OCI-LY7 (cell line): ENCODE results near the gene CYB561. TPM values are rescaled to one million over a fixed set of nuclear protein-coding genes. Genes with fewer than 3 reads are reported as not detected.
A peak's percentile ranks its signal among the peaks of the same experiment; 100 is the strongest.

Source experiments
- BruUV-seq: library from RNA; stranded (reverse); fragments of 400-500 nt; replicated peaks from 2 replicates; lab custom pipeline; 2021; lab: Mats Ljungman, UMichigan
- CTCF ChIA-PET: fragments of 300-600 bp; sonication (Branson Sonifier 250); formaldehyde crosslinking; loops from one replicate; lab custom pipeline; 2022; ENCODE audit warnings: antibody characterized with exemption; ENCODE audit not compliant: unreplicated experiment; lab: Charles Lee
- POLR2A ChIA-PET: fragments of 300-600 bp; sonication (Branson Sonifier 250); formaldehyde crosslinking; loops from one replicate; lab custom pipeline; 2022; ENCODE audit warnings: antibody characterized with exemption; lab: Charles Lee
- DNase-seq: peaks from one replicate; pipeline ENCODE4 v3.0.0-alpha.2; 2015; ENCODE audit warnings: low spot score
- H2AFZ ChIP-seq: fragments of 200-600 bp; sonication (generic), shearing (Covaris generic); 2 replicates; pipeline ENCODE4 v1.6.1; 2014; ENCODE audit warnings: mild to moderate bottlenecking, antibody characterized with exemption, low read length, moderate library complexity
- H3K27ac ChIP-seq: fragments of 200-600 bp; sonication (generic); 2 replicates; pipeline ENCODE4 v1.5.1; 2014; ENCODE audit warnings: mixed run types, low read depth, mild to moderate bottlenecking, moderate library complexity, low read length, inconsistent platforms; ENCODE audit not compliant: poor library complexity, severe bottlenecking
- H3K36me3 ChIP-seq: fragments of 200-600 bp; sonication (generic); 2 replicates; pipeline ENCODE4 v1.6.1; 2014; ENCODE audit warnings: mild to moderate bottlenecking, antibody characterized with exemption, low read length, moderate library complexity, mixed read lengths; ENCODE audit not compliant: insufficient read depth
- H3K4me1 ChIP-seq: fragments of 200-600 bp; sonication (generic); 2 replicates; pipeline ENCODE4 v1.5.1; 2014; ENCODE audit warnings: mild to moderate bottlenecking, low read length; ENCODE audit not compliant: insufficient read depth, poor library complexity, severe bottlenecking
- H3K4me2 ChIP-seq: fragments of 200-600 bp; sonication (generic); 2 replicates; pipeline ENCODE4 v1.6.1; 2014; ENCODE audit warnings: mild to moderate bottlenecking, low read length
- H3K4me3 ChIP-seq: fragments of 200-600 bp; sonication (generic); 2 replicates; pipeline ENCODE4 v1.5.1; 2014; ENCODE audit warnings: mild to moderate bottlenecking, low read depth, low read length; ENCODE audit not compliant: poor library complexity, severe bottlenecking
- H3K79me2 ChIP-seq: fragments of 200-600 bp; sonication (generic); 2 replicates; pipeline ENCODE4 v1.6.1; 2016; ENCODE audit warnings: low read depth, mild to moderate bottlenecking, low read length, moderate library complexity, mixed read lengths; ENCODE audit not compliant: insufficient read depth
- H3K9me2 ChIP-seq: fragments of 200-600 bp; sonication (generic); 2 replicates; pipeline ENCODE4 v1.6.1; 2016; ENCODE audit warnings: mild to moderate bottlenecking, low read length, mixed read lengths; ENCODE audit not compliant: insufficient read depth
- H3K9me3 ChIP-seq: fragments of 200-600 bp; sonication (generic); 2 replicates; pipeline ENCODE4 v1.6.1; 2014; ENCODE audit warnings: mild to moderate bottlenecking, mixed run types, low read length, mixed read lengths
- H4K20me1 ChIP-seq: fragments of 200-600 bp; sonication (generic); 2 replicates; pipeline ENCODE4 v1.6.1; 2014; ENCODE audit warnings: mild to moderate bottlenecking, antibody characterized with exemption, low read length, moderate library complexity, mixed read lengths; ENCODE audit not compliant: insufficient read depth
- CTCF ChIP-seq: fragments of 200-600 bp; sonication (generic); conservative IDR thresholded peaks from 2 replicates; pipeline ENCODE4 v1.5.1; 2014; ENCODE audit warnings: mild to moderate bottlenecking, antibody characterized with exemption, low read length, moderate library complexity, mixed read lengths
- EZH2phosphoT487 ChIP-seq: fragments of 200-600 bp; sonication (generic); IDR thresholded peaks from 2 replicates; pipeline ENCODE4 v1.6.1; 2018; ENCODE audit warnings: low read depth, borderline replicate concordance, mild to moderate bottlenecking, mixed run types, antibody characterized with exemption, low read length, moderate library complexity, mixed read lengths
- intact Hi-C: fragments of 100-400 bp; cut with micrococcal nuclease; formaldehyde crosslinking; loops from one replicate; pipeline ENCODE4 v1.10.0; 2022; ENCODE audit not compliant: unreplicated experiment
- total RNA-seq, 2 experiments: library from RNA; depleted of rRNA in 1 of 2; stranded (reverse); fragments of >200 nt in 1 of 2; shearing (Covaris generic) in 1 of 2; gene quantifications; 2 replicates each; pipeline ENCODE4 v1.2.3, GENCODE V29; 2014 to 2022

The CYB561 gene
- total RNA-seq, 2 experiments from 2014 or later, result not detected

DNA sequence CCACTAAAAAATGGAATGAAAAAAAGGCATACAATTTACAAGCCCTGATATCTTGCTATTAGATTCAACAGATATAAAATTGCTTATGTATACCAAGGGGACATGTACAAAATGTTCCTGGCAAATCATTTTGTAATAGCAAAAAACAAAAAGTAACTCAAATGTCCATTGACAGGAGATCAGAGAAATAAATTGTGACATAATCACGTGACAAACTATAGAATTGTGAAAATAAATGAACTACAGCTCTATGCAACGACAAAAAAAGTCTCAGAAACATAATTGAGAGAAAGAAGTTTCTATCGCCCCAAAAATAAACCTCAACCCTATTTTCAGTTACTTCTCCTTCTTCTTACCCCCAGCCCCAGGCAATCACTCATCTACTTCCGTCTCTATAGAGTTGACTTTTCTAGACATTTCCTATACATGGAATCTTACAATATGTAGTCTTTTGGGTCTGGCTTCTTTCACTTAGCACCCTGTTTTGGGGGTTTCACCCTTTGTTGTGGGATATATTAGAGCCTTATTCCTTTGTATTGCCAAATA is 18.7 kb upstream of the CYB561 start:
- no peak for TF ChIP-seq CTCF
- no peak for TF ChIP-seq EZH2phosphoT487
- Histone ChIP-seq H2AFZ (no peak overlapping the region), H3K4me3 (no peak overlapping the region), H3K36me3 (no peaks in the 10 kb centered on the region), H3K27ac (no peak overlapping the region), H3K4me1 (peaks cover 21% of the 10 kb centered on the region), H3K4me2 (peak overlapping the region; percentile 16; the same call in 1 of the 2 replicates), H3K9me3 (no peaks in the 10 kb centered on the region), H3K9me2 (no peaks in the 10 kb centered on the region), H3K79me2 (no peaks in the 10 kb centered on the region), H4K20me1 (no peaks in the 10 kb centered on the region)
- no peak for DNase-seq
- POLR2A ChIA-PET, result interaction anchor here (0.6 to 0.9 kb wide), 2 partner anchors 28 to 37 kb away, joined by 3 to 5 read pairs; no protein-coding TSS in a partner anchor
- intact Hi-C loops, result no loop called here
- no TSS peak for BruUV-seq
- CTCF ChIA-PET, result no interaction called here

GRCh38 chr17:63463771-63464170 is 17.7 kb upstream of the CYB561 start:
- Histone ChIP-seq H2AFZ (no peak overlapping the region), H3K79me2 (no peaks in the 10 kb centered on the region), H3K4me3 (no peak overlapping the region), H3K4me1 (peaks cover 21% of the 10 kb centered on the region), H3K4me2 (no peak overlapping the region), H3K9me2 (no peaks in the 10 kb centered on the region), H3K36me3 (no peaks in the 10 kb centered on the region), H3K9me3 (no peaks in the 10 kb centered on the region), H4K20me1 (no peaks in the 10 kb centered on the region), H3K27ac (no peak overlapping the region)
- POLR2A ChIA-PET, result no interaction called here
- no peak for TF ChIP-seq EZH2phosphoT487
- no peak for TF ChIP-seq CTCF
- no TSS peak for BruUV-seq
- CTCF ChIA-PET, result interaction anchor here (0.6 kb wide), 1 partner anchor 161 kb away, joined by 3 read pairs; no protein-coding TSS in a partner anchor
- intact Hi-C loops, result no loop called here
- DNase-seq, result no peak

- Histone ChIP-seq H4K20me1 (no peaks in the 10 kb centered on the region), H3K27ac (no peak overlapping the region), H3K9me3 (no peaks in the 10 kb centered on the region), H2AFZ (no peak overlapping the region), H3K36me3 (no peaks in the 10 kb centered on the region), H3K4me2 (no peak overlapping the region), H3K9me2 (no peaks in the 10 kb centered on the region), H3K79me2 (no peaks in the 10 kb centered on the region), H3K4me3 (no peak overlapping the region), H3K4me1 (peaks cover 21% of the 10 kb centered on the region)
- POLR2A ChIA-PET, result no interaction called here
- no peak for TF ChIP-seq CTCF
- no peak for TF ChIP-seq EZH2phosphoT487
- intact Hi-C loops, result no loop called here
- no peak for DNase-seq
- no TSS peak for BruUV-seq
- CTCF ChIA-PET, result no interaction called here
Observed at GRCh38 chr17:63460018-63460417, 13.9 kb upstream of the CYB561 start.
